Naive thymus-derived CD8-positive, alpha-beta T cell (primary cell): ENCODE data around the gene GAL3ST3. TPM values are rescaled to one million over a fixed set of nuclear protein-coding genes. Genes with fewer than 3 reads are reported as not detected.
"Not testable (repeated sequence)": the region's sequence is repeated elsewhere in the genome, so short reads cannot be mapped to it uniquely, and the experiment has no call there.

Experiments used
- ATAC-seq, 2 donors: fragments of 150-1000 bp; cut with Tn5 transposase in 1 of 2; sonication (Bioruptor Pico), chemical (Tn5 transposase) in 1 of 2; 1 replicate in 1 of 2; 2 replicates in 1 of 2; pipeline ENCODE4 v1.10.0; 2021; ENCODE audit warnings: mild to moderate bottlenecking in 2 of 2, moderate library complexity in 2 of 2
- POLR2A ChIA-PET: fragments of 350-600 bp; sonication (Branson Sonifier 250); formaldehyde crosslinking; loops from one replicate; lab custom pipeline; 2021; ENCODE audit warnings: antibody characterized with exemption; lab: Charles Lee
- DNase-seq, 10 donors: peaks; one replicate each; pipeline versions ENCODE4 v3.0.0 to v3.0.0-alpha.2; 2020 to 2022
- H3K27ac Mint-ChIP-seq, 10 donors: one replicate each; pipeline ENCODE4 v1.8.0; 2020 to 2022; ENCODE audit warnings: mild to moderate bottlenecking in 10 of 10, mixed read lengths in 10 of 10, moderate library complexity in 4 of 10, inconsistent platforms in 1 of 10
- H3K27me3 Mint-ChIP-seq, 5 donors: one replicate each; pipeline ENCODE4 v1.8.0; 2021 to 2022; ENCODE audit warnings: mixed read lengths in 5 of 5
- H3K36me3 Mint-ChIP-seq, 3 donors: one replicate each; pipeline ENCODE4 v1.8.0; 2020 to 2022; ENCODE audit warnings: mixed read lengths in 3 of 3, mild to moderate bottlenecking in 2 of 3, inconsistent platforms in 1 of 3
- H3K4me1 Mint-ChIP-seq, 4 donors: one replicate each; pipeline ENCODE4 v1.8.0; 2021 to 2022; ENCODE audit warnings: mixed read lengths in 4 of 4
- H3K4me3 Mint-ChIP-seq, 10 donors: one replicate each; pipeline ENCODE4 v1.8.0; 2020 to 2022; ENCODE audit warnings: mild to moderate bottlenecking in 10 of 10, mixed read lengths in 10 of 10, moderate library complexity in 6 of 10, inconsistent platforms in 1 of 10
- H3K9me3 Mint-ChIP-seq, 9 donors: one replicate each; pipeline ENCODE4 v1.8.0; 2020 to 2022; ENCODE audit warnings: mixed read lengths in 9 of 9, mild to moderate bottlenecking in 3 of 9, inconsistent platforms in 1 of 9, moderate library complexity in 1 of 9
- polyA plus RNA-seq, 3 donors: library from polyadenylated mRNA; unstranded; fragments of 300-500 nt; fragmentation: Illumina TruSeq; gene quantifications; one replicate each; pipeline ENCODE4 v1.2.3, GENCODE V29; 2021
- total RNA-seq, 8 experiments: library from RNA in 2 of 8; stranded (reverse) in 2 of 8; gene quantifications; one replicate each; pipeline ENCODE4 v1.2.3 and lab custom pipeline; 2021 to 2026

GAL3ST3 gene
- total and polyA plus RNA-seq, 5 experiments from 2014 or later, result 0.27 TPM; not detected in 4

GRCh38 chr11:66042996-66043906 is 5.7 kb downstream of the GAL3ST3 start:
- Mint-ChIP-seq H3K9me3 (no peaks in the 10 kb centered on the region), H3K27ac (no peak overlapping the region), H3K27me3 (peaks cover 0 to 3% (median 0%) of the 10 kb centered on the region in 5 donors), H3K36me3 (no peaks in the 10 kb centered on the region), H3K4me1 (peaks cover 7 to 16% (median 11%) of the 10 kb centered on the region in 4 donors), H3K4me3 (no peak overlapping the region)
- POLR2A ChIA-PET, result no interaction called here
- ATAC-seq (no peak), DNase-seq (peak in 1 of 10 donors; percentile 38)

- Mint-ChIP-seq H3K4me1 (peaks cover 7 to 16% (median 11%) of the 10 kb centered on the region in 4 donors), H3K4me3 (no peak overlapping the region), H3K36me3 (no peaks in the 10 kb centered on the region), H3K27me3 (no peaks in the 10 kb centered on the region), H3K9me3 (peaks cover 0 to under 1% (median 0%) of the 10 kb centered on the region in 9 donors), H3K27ac (no peak overlapping the region)
- POLR2A ChIA-PET, result interaction anchor here (0.5 kb wide), 1 partner anchor 194 kb away, joined by 3 read pairs; no protein-coding TSS in a partner anchor
- DNase-seq (peak in 1 of 10 donors; percentile 57), ATAC-seq (no peak)
These were observed 6.5 kb downstream of the GAL3ST3 start for GRCh38 chr11:66042227-66042995.

- Mint-ChIP-seq H3K27me3 (peaks cover 0 to 5% (median 3%) of the 10 kb centered on the region in 5 donors), H3K9me3 (peaks cover 0 to 2% (median 0%) of the 10 kb centered on the region in 9 donors), H3K4me3 (no peak overlapping the region), H3K27ac (no peak overlapping the region), H3K36me3 (no peaks in the 10 kb centered on the region), H3K4me1 (peaks cover 2 to 4% (median 3%) of the 10 kb centered on the region in 4 donors)
- POLR2A ChIA-PET, result interaction anchor here (0.6 kb wide), 1 partner anchor 131 kb away, joined by 3 read pairs; no protein-coding TSS in a partner anchor
- ATAC-seq (no peak), DNase-seq (peak in 1 of 10 donors; percentile 7)
These were observed 9.2 kb downstream of the GAL3ST3 start for GRCh38 chr11:66039765-66040164.

GRCh38 chr11:66037327-66037726 is 11.6 kb downstream of the GAL3ST3 start:
- peaks cover 0 to 2% (median 0%) of the 10 kb centered on the region in 9 donors for H3K9me3 Mint-ChIP-seq
- H3K36me3 Mint-ChIP-seq, result no peaks in the 10 kb centered on the region
- POLR2A ChIA-PET, result no interaction called here
- H3K4me1 Mint-ChIP-seq, result no peaks in the 10 kb centered on the region
- no peak overlapping the region for H3K27ac Mint-ChIP-seq
- DNase-seq (no peak), ATAC-seq (no peak)
- peaks cover 0 to 6% (median 4%) of the 10 kb centered on the region in 5 donors for H3K27me3 Mint-ChIP-seq
- peak overlapping the region in 1 of 10 donors; percentile 52 for H3K4me3 Mint-ChIP-seq

GRCh38 chr11:66036334-66036710 is 12.6 kb downstream of the GAL3ST3 start:
- no peak overlapping the region for H3K4me3 Mint-ChIP-seq

GRCh38 chr11:66035653-66036333 is 13.2 kb downstream of the GAL3ST3 start:
- ATAC-seq, result no peak
- Mint-ChIP-seq H3K36me3 (no peaks in the 10 kb centered on the region), H3K27ac (no peak overlapping the region), H3K9me3 (peaks cover 0 to 2% (median 0%) of the 10 kb centered on the region in 9 donors), H3K4me3 (no peak overlapping the region), H3K27me3 (peaks cover 0 to 6% (median 4%) of the 10 kb centered on the region in 5 donors), H3K4me1 (no peaks in the 10 kb centered on the region)
- POLR2A ChIA-PET, result no interaction called here
- no peak for DNase-seq

More at GRCh38 chr11:66036334-66036710, 12.6 kb downstream of the GAL3ST3 start:
- Mint-ChIP-seq H3K9me3 (peaks cover 0 to 2% (median 0%) of the 10 kb centered on the region in 9 donors), H3K36me3 (no peaks in the 10 kb centered on the region), H3K27ac (no peak overlapping the region), H3K27me3 (peaks cover 0 to 6% (median 4%) of the 10 kb centered on the region in 5 donors), H3K4me1 (no peaks in the 10 kb centered on the region)
- DNase-seq, result no peak
- POLR2A ChIA-PET, result no interaction called here
- no peak for ATAC-seq

- POLR2A ChIA-PET, result no interaction called here
These were observed 15.8 kb downstream of the GAL3ST3 start for GRCh38 chr11:66032957-66033735.

GRCh38 chr11:66026017-66026529 is 22.9 kb downstream of the GAL3ST3 start, which contains the start of gene CATSPER1:
Gene CATSPER1, minus strand, starts transcription at chr11:66026479. Its CDS starts 100 bp downstream, at chr11:66026379.
- Mint-ChIP-seq H3K9me3 (no peaks in the 10 kb centered on the region), H3K27me3 (peaks cover 1 to 8% (median 4%) of the 10 kb centered on the region in 5 donors), H3K27ac (no peak within 1 kb of the TSS), H3K4me3 (no peak within 1 kb of the TSS), H3K36me3 (no peaks in the 10 kb centered on the region), H3K4me1 (peaks cover 4 to 13% (median 6%) of the 10 kb centered on the region in 4 donors)
- DNase-seq (no peak), ATAC-seq (no peak)
- POLR2A ChIA-PET, result no interaction called here

More at GRCh38 chr11:66032957-66033735, 15.8 kb downstream of the GAL3ST3 start:
- Mint-ChIP-seq H3K4me1 (no peaks in the 10 kb centered on the region), H3K4me3 (no peak overlapping the region), H3K27ac (no peak overlapping the region), H3K9me3 (peaks cover 0 to 2% (median 0%) of the 10 kb centered on the region in 9 donors), H3K36me3 (no peaks in the 10 kb centered on the region), H3K27me3 (peaks cover 0 to 6% (median 4%) of the 10 kb centered on the region in 5 donors)
- ATAC-seq (no peak), DNase-seq (no peak)

GRCh38 chr11:66023186-66023440 is 25.8 kb downstream of the GAL3ST3 start:
- peaks cover 4 to 14% (median 6%) of the 10 kb centered on the region in 4 donors for H3K4me1 Mint-ChIP-seq
- H3K27ac Mint-ChIP-seq, result peak overlapping the region in 1 of 10 donors; percentile 33
- POLR2A ChIA-PET, result interaction anchor here (1.9 kb wide), 1 partner anchor 311 kb away, joined by 5 read pairs; the partner anchor contains the start of gene KAT5
- H3K36me3 Mint-ChIP-seq, H3K4me3 Mint-ChIP-seq, H3K9me3 Mint-ChIP-seq, H3K27me3 Mint-ChIP-seq, DNase-seq, ATAC-seq: not testable (repeated sequence)

GRCh38 chr11:66022401-66023185 is 26.4 kb downstream of the GAL3ST3 start:
- peak; percentile 58 to 85 (median 75) for DNase-seq
- POLR2A ChIA-PET, result interaction anchor here (0.6 to 1.9 kb wide), 6 partner anchors 10 to 311 kb away, joined by 3 to 5 read pairs (median 4); partner anchors contain the start of genes BANF1, CST6, KAT5 and SF3B2
- Mint-ChIP-seq H3K27ac (peak overlapping the region in 2 of 10 donors; percentile 15 to 19), H3K4me1 (peaks cover 4 to 14% (median 6%) of the 10 kb centered on the region in 4 donors), H3K36me3 (no peaks in the 10 kb centered on the region), H3K27me3 (peaks cover 1 to 8% (median 4%) of the 10 kb centered on the region in 5 donors), H3K9me3 (no peaks in the 10 kb centered on the region), H3K4me3 (peak overlapping the region; percentile 14 to 81 (median 56))
- ATAC-seq, result peak; percentile 96 to 99
